ENCODE results near the gene LRRC8D. TPM values are rescaled to one million over a fixed set of nuclear protein-coding genes. Genes with fewer than 3 reads are reported as not detected.

The LRRC8D gene
- total and polyA plus RNA-seq, 9 of the 15 experiments (the other 6 are each of a cell fraction or from before 2014, with no cell fraction given): 3.4 to 53.9 (median 15.9) TPM

DNA sequence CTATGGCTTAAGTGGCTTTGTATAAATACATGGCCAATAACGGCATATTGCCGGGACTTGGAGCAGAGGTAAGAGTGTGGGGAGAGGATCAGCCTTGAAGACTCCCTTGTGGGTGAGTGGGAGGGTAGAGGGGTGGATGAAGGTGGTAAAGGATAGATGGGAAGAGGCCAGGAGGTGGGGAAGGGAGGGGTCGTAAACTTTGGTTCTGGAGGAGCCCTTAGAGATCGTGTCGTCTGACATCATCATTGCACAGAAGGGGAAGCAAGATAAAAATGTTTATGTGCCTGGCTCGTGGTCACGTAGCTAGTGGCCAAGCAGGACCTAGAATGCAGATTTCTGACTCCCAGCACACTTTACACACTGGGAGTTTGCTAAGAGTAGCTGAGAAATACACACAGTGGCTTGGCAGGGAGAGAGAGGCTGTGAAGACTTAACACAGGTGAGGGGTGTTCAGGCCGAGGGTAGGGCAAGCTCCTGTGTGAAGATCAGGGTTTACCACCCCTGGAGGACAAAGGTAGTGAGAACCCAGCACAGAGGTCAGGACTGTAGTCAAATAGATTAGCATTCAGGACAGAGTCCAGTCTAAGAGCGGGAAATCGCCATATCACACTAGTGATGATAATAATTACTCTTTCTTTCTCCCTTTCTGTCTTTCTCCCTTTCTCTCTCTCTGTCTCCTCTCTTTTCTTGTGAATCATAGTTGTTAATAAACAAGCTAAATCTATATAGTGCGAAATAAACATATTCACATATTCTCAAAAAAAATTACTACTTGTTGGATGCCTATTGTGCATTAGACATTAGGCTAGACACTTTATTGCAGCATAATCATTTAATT, 75.5 kb downstream of the LRRC8D start (continued):
- TF ChIP-seq, protein P1, sequence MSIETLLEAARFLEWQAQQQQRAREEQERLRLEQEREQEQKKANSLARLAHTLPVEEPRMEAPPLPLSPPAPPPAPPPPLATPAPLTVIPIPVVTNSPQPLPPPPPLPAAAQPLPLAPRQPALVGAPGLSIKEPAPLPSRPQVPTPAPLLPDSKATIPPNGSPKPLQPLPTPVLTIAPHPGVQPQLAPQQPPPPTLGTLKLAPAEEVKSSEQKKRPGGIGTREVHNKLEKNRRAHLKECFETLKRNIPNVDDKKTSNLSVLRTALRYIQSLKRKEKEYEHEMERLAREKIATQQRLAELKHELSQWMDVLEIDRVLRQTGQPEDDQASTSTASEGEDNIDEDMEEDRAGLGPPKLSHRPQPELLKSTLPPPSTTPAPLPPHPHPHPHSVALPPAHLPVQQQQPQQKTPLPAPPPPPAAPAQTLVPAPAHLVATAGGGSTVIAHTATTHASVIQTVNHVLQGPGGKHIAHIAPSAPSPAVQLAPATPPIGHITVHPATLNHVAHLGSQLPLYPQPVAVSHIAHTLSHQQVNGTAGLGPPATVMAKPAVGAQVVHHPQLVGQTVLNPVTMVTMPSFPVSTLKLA (conservative IDR thresholded peaks at IDR 0.05): peak; percentile 74 to 86
- TF ChIP-seq, protein P2, sequence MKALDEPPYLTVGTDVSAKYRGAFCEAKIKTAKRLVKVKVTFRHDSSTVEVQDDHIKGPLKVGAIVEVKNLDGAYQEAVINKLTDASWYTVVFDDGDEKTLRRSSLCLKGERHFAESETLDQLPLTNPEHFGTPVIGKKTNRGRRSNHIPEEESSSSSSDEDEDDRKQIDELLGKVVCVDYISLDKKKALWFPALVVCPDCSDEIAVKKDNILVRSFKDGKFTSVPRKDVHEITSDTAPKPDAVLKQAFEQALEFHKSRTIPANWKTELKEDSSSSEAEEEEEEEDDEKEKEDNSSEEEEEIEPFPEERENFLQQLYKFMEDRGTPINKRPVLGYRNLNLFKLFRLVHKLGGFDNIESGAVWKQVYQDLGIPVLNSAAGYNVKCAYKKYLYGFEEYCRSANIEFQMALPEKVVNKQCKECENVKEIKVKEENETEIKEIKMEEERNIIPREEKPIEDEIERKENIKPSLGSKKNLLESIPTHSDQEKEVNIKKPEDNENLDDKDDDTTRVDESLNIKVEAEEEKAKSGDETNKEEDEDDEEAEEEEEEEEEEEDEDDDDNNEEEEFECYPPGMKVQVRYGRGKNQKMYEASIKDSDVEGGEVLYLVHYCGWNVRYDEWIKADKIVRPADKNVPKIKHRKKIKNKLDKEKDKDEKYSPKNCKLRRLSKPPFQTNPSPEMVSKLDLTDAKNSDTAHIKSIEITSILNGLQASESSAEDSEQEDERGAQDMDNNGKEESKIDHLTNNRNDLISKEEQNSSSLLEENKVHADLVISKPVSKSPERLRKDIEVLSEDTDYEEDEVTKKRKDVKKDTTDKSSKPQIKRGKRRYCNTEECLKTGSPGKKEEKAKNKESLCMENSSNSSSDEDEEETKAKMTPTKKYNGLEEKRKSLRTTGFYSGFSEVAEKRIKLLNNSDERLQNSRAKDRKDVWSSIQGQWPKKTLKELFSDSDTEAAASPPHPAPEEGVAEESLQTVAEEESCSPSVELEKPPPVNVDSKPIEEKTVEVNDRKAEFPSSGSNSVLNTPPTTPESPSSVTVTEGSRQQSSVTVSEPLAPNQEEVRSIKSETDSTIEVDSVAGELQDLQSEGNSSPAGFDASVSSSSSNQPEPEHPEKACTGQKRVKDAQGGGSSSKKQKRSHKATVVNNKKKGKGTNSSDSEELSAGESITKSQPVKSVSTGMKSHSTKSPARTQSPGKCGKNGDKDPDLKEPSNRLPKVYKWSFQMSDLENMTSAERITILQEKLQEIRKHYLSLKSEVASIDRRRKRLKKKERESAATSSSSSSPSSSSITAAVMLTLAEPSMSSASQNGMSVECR (CRISPR knock-in tag; IDR thresholded peaks at IDR 0.05): no peak
- peak; percentile 91 for TF ChIP-seq EP300 (IDR thresholded peaks at IDR 0.05; ENCODE audit: low read length)
- no peak for TF ChIP-seq ILK (tag; IDR thresholded peaks at IDR 0.05; ENCODE audit: borderline replicate concordance, low read depth)
- TF ChIP-seq ZFP30 (CRISPR knock-in tag; IDR thresholded peaks at IDR 0.05; ENCODE audit: borderline replicate concordance): no peak
- TF ChIP-seq ZKSCAN8 (CRISPR knock-in tag; IDR thresholded peaks at IDR 0.05): 0 out of 2 replicates have a peak, but pooled peaks have one; percentile 58
- no peak; the same call in 1 of the 2 replicates for TF ChIP-seq KLF6 (CRISPR knock-in tag; IDR thresholded peaks at IDR 0.05; ENCODE audit: borderline replicate concordance)
- TF ChIP-seq HNRNPH1 (optimal IDR thresholded peaks at IDR 0.05; ENCODE audit: low read depth, low read length): no peak
- TF ChIP-seq, protein P3, sequence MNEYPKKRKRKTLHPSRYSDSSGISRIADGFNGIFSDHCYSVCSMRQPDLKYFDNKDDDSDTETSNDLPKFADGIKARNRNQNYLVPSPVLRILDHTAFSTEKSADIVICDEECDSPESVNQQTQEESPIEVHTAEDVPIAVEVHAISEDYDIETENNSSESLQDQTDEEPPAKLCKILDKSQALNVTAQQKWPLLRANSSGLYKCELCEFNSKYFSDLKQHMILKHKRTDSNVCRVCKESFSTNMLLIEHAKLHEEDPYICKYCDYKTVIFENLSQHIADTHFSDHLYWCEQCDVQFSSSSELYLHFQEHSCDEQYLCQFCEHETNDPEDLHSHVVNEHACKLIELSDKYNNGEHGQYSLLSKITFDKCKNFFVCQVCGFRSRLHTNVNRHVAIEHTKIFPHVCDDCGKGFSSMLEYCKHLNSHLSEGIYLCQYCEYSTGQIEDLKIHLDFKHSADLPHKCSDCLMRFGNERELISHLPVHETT (CRISPR knock-in tag; conservative IDR thresholded peaks at IDR 0.05 in 1 of 2, IDR thresholded peaks at IDR 0.05 in 1 of 2): peak in 1 of 2 experiments; percentile 83; a peak in 2 of 4 replicates
- TF ChIP-seq, protein P4, sequence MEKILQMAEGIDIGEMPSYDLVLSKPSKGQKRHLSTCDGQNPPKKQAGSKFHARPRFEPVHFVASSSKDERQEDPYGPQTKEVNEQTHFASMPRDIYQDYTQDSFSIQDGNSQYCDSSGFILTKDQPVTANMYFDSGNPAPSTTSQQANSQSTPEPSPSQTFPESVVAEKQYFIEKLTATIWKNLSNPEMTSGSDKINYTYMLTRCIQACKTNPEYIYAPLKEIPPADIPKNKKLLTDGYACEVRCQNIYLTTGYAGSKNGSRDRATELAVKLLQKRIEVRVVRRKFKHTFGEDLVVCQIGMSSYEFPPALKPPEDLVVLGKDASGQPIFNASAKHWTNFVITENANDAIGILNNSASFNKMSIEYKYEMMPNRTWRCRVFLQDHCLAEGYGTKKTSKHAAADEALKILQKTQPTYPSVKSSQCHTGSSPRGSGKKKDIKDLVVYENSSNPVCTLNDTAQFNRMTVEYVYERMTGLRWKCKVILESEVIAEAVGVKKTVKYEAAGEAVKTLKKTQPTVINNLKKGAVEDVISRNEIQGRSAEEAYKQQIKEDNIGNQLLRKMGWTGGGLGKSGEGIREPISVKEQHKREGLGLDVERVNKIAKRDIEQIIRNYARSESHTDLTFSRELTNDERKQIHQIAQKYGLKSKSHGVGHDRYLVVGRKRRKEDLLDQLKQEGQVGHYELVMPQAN (IDR thresholded peaks at IDR 0.05; ENCODE audit: borderline replicate concordance): peak; percentile 46; the same call in 1 of the 2 replicates
- TF ChIP-seq, protein P5, sequence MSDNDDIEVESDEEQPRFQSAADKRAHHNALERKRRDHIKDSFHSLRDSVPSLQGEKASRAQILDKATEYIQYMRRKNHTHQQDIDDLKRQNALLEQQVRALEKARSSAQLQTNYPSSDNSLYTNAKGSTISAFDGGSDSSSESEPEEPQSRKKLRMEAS (CRISPR knock-in tag; IDR thresholded peaks at IDR 0.05): peak; percentile 77
- no peak for TF ChIP-seq STAT5B (CRISPR knock-in tag; IDR thresholded peaks at IDR 0.05)
- TF ChIP-seq ZNF830 (CRISPR knock-in tag; IDR thresholded peaks at IDR 0.05): no peak
- TF ChIP-seq ZNF165 (CRISPR knock-in tag; IDR thresholded peaks at IDR 0.05; ENCODE audit: borderline replicate concordance): no peak
- peak; percentile 97 for TF ChIP-seq ATF7 (IDR thresholded peaks at IDR 0.05)
- TF ChIP-seq SRF (CRISPR knock-in tag; IDR thresholded peaks at IDR 0.05): peak in 1 of 2 experiments; percentile 22; a peak in 1 of 4 replicates
